HCT116 (cell line): ENCODE results near the gene AGAP1. TPM values are rescaled to one million over a fixed set of nuclear protein-coding genes. Genes with fewer than 3 reads are reported as not detected.

Experiments
- ATAC-seq: fragments of 200-7000 bp; cut with Tn5 transposase; 2 replicates; pipeline ENCODE4 v1.9.1; 2020; ENCODE audit warnings: mild to moderate bottlenecking, moderate library complexity
- BruUV-seq: library from RNA; stranded (reverse); fragments of 400-500 nt; replicated peaks from 2 replicates; lab custom pipeline; 2021; lab: Mats Ljungman, UMichigan
- CTCF ChIA-PET: fragments of 300-600 bp; sonication (Branson Sonifier 250); formaldehyde crosslinking; loops from one replicate; lab custom pipeline; 2021; ENCODE audit warnings: antibody characterized with exemption; lab: Charles Lee
- POLR2A ChIA-PET: fragments of 300-600, 350-600 bp; sonication (Branson Sonifier 250); formaldehyde crosslinking; loops from one replicate; lab custom pipeline; 2021; ENCODE audit warnings: antibody characterized with exemption; lab: Charles Lee
- RAD21 ChIA-PET, 2 experiments: fragments of 300-600 bp; sonication (Branson Sonifier 250); formaldehyde crosslinking; loops; one replicate each; lab custom pipeline; 2023; ENCODE audit warnings: low total read pairs in 2 of 2; ENCODE audit not compliant: uncharacterized antibody in 2 of 2, unreplicated experiment in 2 of 2, low non-redundant PET in 1 of 2; lab: Charles Lee
- DNase-seq: peaks from one replicate; pipeline ENCODE4 v3.0.0-alpha.2; 2010; ENCODE audit warnings: low read depth, low spot score
- H2AFZ ChIP-seq: fragments of 200-600 bp; shearing (Covaris generic), sonication (generic); 2 replicates; pipeline ENCODE4 v1.6.1; 2017; ENCODE audit warnings: low read depth, mixed run types, mixed read lengths, antibody characterized with exemption, low read length; ENCODE audit not compliant: poor library complexity, severe bottlenecking
- H3K27ac ChIP-seq: 2 replicates; pipeline ENCODE4 v1.5.1; 2012; ENCODE audit warnings: low read depth, low read length
- H3K27me3 ChIP-seq: fragments of 200-600 bp; sonication (generic); 2 replicates; pipeline ENCODE4 v1.6.1; 2016; ENCODE audit warnings: mixed run types, low read length, mixed read lengths; ENCODE audit not compliant: insufficient read depth
- H3K36me3 ChIP-seq, 2 experiments: fragments of 200-500 bp in 1 of 2; fragments of 200-600 bp in 1 of 2; sonication (Bioruptor generic) in 1 of 2; sonication (generic) in 1 of 2; 2 replicates each; pipeline versions ENCODE4 v1.5.1 to v1.6.1; 2014 to 2016; ENCODE audit warnings: low read length in 2 of 2, inconsistent platforms in 1 of 2, mixed read lengths in 1 of 2, mixed run types in 1 of 2; ENCODE audit not compliant: insufficient read depth in 2 of 2, control insufficient read depth in 1 of 2
- H3K4me1 ChIP-seq, 2 experiments: fragments of 200-600 bp in 1 of 2; sonication (generic) in 1 of 2; 2 replicates each; pipeline versions ENCODE4 v1.5.1 to v1.6.1; 2012 to 2017; ENCODE audit warnings: low read length in 2 of 2, inconsistent platforms in 1 of 2, mild to moderate bottlenecking in 1 of 2, mixed read lengths in 1 of 2, mixed run types in 1 of 2, moderate library complexity in 1 of 2; ENCODE audit not compliant: insufficient read depth in 2 of 2, control insufficient read depth in 1 of 2
- H3K4me2 ChIP-seq: fragments of 200-600 bp; sonication (generic); 2 replicates; pipeline ENCODE4 v1.6.1; 2017; ENCODE audit warnings: mixed run types, low read length, mixed read lengths
- H3K4me3 ChIP-seq, 2 experiments: fragments of 200-600 bp in 1 of 2; sonication (generic) in 1 of 2; replicated peaks in 1 of 2; 2 replicates each; pipeline ENCODE4 v1.5.1; 2011 to 2016; ENCODE audit warnings: low read length in 2 of 2, control low read depth in 1 of 2, low read depth in 1 of 2, mild to moderate bottlenecking in 1 of 2, mixed read lengths in 1 of 2, mixed run types in 1 of 2
- H3K79me2 ChIP-seq: fragments of 200-600 bp; sonication (generic); 2 replicates; pipeline ENCODE4 v1.6.1; 2017; ENCODE audit warnings: mild to moderate bottlenecking, mixed run types, low read length, moderate library complexity, mixed read lengths; ENCODE audit not compliant: insufficient read depth
- H3K9ac ChIP-seq: fragments of 200-600 bp; sonication (generic); 2 replicates; pipeline ENCODE4 v1.6.1; 2016; ENCODE audit warnings: low read length, mixed read lengths
- H3K9me2 ChIP-seq: fragments of 200-600 bp; sonication (generic), shearing (Covaris generic); 2 replicates; pipeline ENCODE4 v1.6.1; 2017; ENCODE audit warnings: mixed run types, mild to moderate bottlenecking, moderate library complexity; ENCODE audit not compliant: insufficient read depth
- H3K9me3 ChIP-seq, 2 experiments: fragments of 200-500 bp in 1 of 2; fragments of 200-600 bp in 1 of 2; sonication (Bioruptor generic) in 1 of 2; sonication (generic) in 1 of 2; 2 replicates each; pipeline ENCODE4 v1.6.1; 2014 to 2017; ENCODE audit warnings: low read length in 2 of 2, mixed read lengths in 2 of 2, inconsistent platforms in 1 of 2, low read depth in 1 of 2, mild to moderate bottlenecking in 1 of 2, mixed run types in 1 of 2, moderate library complexity in 1 of 2; ENCODE audit not compliant: control insufficient read depth in 1 of 2, insufficient read depth in 1 of 2
- H4K20me1 ChIP-seq: fragments of 200-600 bp; sonication (generic), shearing (Covaris generic); 2 replicates; pipeline ENCODE4 v1.6.1; 2017; ENCODE audit warnings: mixed run types, mild to moderate bottlenecking, moderate library complexity; ENCODE audit not compliant: insufficient read depth
- CEBPB ChIP-seq: IDR thresholded peaks from 2 replicates; pipeline ENCODE4 v1.6.1; 2012; ENCODE audit warnings: low read depth
- EZH2 ChIP-seq: fragments of 200-600 bp; sonication (generic); IDR thresholded peaks from 2 replicates; pipeline ENCODE4 v1.6.1; 2017; ENCODE audit warnings: antibody characterized with exemption, mixed run types
- RAD21 ChIP-seq: IDR thresholded peaks from 2 replicates; pipeline ENCODE4 v1.6.1; 2012; ENCODE audit warnings: low read depth, mild to moderate bottlenecking
- intact Hi-C: fragments of 100-400 bp; cut with micrococcal nuclease; formaldehyde crosslinking; loops from 2 replicates; pipeline ENCODE4 v1.10.0; 2022
- total RNA-seq: library from RNA; stranded (reverse); gene quantifications from one replicate; pipeline ENCODE4 v1.2.1, GENCODE V29; 2021; ENCODE audit not compliant: unreplicated experiment
- TF ChIP-seq, protein P1 (sequence below): IDR thresholded peaks from 2 replicates; pipeline ENCODE4 v1.6.1; 2012

The AGAP1 gene
- total RNA-seq, 1 experiment from 2014 or later, result 43.8 TPM

- RAD21 ChIA-PET, result no interaction called here
Observed at GRCh38 chr2:235844561-235844960, 350.7 kb downstream of the AGAP1 start.

GRCh38 chr2:235845245-235845644 lies 351.4 kb downstream of the AGAP1 start:
- no peak for DNase-seq
- Histone ChIP-seq H3K9me3 (no peaks in the 10 kb centered on the region), H3K4me1 (no peaks in the 10 kb centered on the region), H2AFZ (no peak overlapping the region), H3K9ac (no peak overlapping the region), H3K36me3 (no peaks in the 10 kb centered on the region), H3K27ac (no peak overlapping the region), H3K27me3 (no peaks in the 10 kb centered on the region), H4K20me1 (no peaks in the 10 kb centered on the region), H3K9me2 (no peaks in the 10 kb centered on the region), H3K4me2 (no peak overlapping the region), H3K79me2 (no peaks in the 10 kb centered on the region), H3K4me3 (no peak overlapping the region)
- RAD21 ChIA-PET, result no interaction called here
- ATAC-seq, result no peak
- BruUV-seq, result no TSS peak
- no peak for TF ChIP-seq EZH2
- CTCF ChIA-PET, result no interaction called here
- intact Hi-C loops, result no loop called here
- POLR2A ChIA-PET, result no interaction called here

More at GRCh38 chr2:235844561-235844960, 350.7 kb downstream of the AGAP1 start:
- no TSS peak for BruUV-seq
- no peak overlapping the region for H3K4me3 ChIP-seq
- no peaks in the 10 kb centered on the region for H3K4me1 ChIP-seq
- H4K20me1 ChIP-seq, result no peaks in the 10 kb centered on the region
- intact Hi-C loops, result no loop called here
- no peak for DNase-seq
- H3K4me2 ChIP-seq, result no peak overlapping the region
- ATAC-seq, result no peak
- no peak overlapping the region for H2AFZ ChIP-seq
- no peak overlapping the region for H3K27ac ChIP-seq
- ChIA-PET POLR2A (no interaction called here), CTCF (no interaction called here)
- H3K9me2 ChIP-seq, result no peaks in the 10 kb centered on the region
- no peak overlapping the region for H3K9ac ChIP-seq
- no peak for TF ChIP-seq RAD21
- TF ChIP-seq, protein P1, sequence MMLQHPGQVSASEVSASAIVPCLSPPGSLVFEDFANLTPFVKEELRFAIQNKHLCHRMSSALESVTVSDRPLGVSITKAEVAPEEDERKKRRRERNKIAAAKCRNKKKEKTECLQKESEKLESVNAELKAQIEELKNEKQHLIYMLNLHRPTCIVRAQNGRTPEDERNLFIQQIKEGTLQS, result no peak
- no peak for TF ChIP-seq CEBPB
- no peaks in the 10 kb centered on the region for H3K9me3 ChIP-seq
- H3K79me2 ChIP-seq, result no peaks in the 10 kb centered on the region
- H3K27me3 ChIP-seq, result no peaks in the 10 kb centered on the region
- H3K36me3 ChIP-seq, result no peaks in the 10 kb centered on the region
